GM18870 (cell line): ENCODE data around the gene BRK1.
"Not testable (repeated sequence)": the region's sequence is repeated elsewhere in the genome, so short reads cannot be mapped to it uniquely, and the experiment has no call there.

Experiments
- ATAC-seq: cut with Tn5 transposase; IDR thresholded peaks from one replicate; pipeline ENCODE4 v1.9.1; 2021; ENCODE audit warnings: moderate library complexity; ENCODE audit not compliant: unreplicated experiment

BRK1 gene

DNA sequence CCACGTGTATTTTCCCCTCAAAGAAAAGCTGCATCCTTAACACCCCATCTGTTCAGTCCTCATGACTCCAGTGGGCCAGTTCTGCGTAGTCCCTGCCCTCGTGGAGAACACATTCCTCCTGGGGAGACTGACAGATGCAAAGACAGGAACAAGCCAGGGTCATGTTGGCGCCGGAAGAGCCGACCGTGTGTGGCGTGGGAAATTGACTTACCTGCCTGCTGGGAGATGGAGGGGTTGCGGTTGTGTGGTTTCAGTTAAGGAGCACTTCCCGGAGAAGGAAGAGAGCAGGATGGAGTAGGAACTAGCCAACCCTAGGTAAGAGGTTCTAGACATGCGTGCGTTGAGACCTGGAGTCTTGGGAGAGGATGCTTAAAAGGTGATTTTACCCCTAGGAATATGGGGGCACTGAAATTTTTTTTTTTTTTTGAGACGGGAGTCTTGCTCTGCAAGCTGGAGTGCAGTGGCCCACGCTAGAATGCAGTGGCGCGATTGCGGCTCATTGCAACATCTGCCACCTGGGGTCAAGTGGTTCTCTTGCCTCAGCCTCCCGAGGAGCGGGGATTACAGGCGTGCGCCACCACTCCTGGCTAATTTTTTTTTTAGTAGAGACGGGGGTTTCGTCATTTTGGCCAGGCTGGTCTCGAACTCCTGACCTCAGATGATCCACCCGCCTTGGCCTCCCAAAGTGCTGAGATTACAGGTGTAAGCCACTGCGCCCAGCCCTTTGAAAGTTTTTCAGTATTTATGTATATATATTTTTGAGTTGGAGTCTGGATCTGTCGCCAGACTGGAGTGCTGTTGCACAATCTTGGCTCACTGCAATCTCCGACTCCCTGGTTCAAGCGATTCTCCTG, 27.5 kb downstream of the BRK1 start:
- ATAC-seq = no peak

DNA sequence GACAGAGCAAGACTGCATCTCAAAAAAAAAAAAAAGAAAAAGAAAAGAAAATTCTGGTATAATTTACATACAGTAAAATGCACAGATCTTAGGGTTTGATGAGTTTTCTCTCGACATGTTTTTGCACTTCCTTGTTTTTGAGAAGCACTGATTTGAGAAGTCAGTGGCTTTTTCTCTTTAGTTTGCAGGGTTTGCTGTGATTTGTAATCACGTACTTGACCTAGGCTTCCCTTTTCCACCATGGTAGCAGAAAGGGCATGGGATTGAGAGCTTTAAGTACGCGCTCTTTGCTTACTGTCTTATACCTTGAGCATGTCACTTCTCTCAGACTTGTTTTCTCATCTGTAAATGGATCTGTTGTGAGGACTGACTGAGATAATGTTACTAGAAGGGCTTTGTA, 30.2 kb downstream of the BRK1 start:
- no peak for ATAC-seq

DNA sequence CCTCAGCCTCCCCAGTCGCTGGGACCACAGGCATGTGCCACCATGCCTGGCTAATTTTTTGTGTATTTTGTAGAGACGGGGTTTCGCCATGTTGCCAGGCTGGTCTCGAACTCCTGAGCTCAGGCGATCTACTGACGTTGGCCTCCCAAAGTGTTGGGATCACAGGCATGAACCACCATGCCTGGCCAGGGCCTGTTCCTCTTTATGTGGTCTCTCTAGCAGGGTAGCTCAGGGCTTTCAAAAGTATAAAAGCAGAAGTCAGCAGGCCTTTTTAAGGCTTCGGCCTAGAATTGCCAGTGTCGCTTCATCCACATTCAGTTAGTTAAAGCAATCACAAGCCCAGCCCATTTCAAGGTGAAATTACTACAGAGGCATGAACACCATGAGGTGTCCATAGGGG, 33.8 kb downstream of the BRK1 start:
- ATAC-seq = no peak

DNA sequence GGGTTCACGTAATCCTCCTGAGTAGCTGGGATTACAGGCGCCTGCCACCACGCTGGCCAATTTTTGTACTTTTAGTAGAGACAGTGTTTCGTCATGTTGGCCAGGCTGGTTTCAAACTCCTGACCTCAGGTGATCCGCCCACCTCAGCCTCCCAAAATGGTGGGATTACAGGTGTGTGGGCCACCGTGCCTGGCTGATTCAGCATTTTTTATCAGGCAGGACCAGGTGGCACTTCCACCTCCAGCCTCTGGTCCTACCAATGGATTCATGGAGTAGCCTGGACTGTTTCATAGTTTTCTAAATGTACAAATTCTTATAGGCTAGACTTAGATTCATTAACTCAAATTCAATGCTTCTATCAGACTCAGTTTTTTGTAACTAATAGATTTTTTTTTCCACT, 35.5 kb downstream of the BRK1 start:
- no peak for ATAC-seq

DNA sequence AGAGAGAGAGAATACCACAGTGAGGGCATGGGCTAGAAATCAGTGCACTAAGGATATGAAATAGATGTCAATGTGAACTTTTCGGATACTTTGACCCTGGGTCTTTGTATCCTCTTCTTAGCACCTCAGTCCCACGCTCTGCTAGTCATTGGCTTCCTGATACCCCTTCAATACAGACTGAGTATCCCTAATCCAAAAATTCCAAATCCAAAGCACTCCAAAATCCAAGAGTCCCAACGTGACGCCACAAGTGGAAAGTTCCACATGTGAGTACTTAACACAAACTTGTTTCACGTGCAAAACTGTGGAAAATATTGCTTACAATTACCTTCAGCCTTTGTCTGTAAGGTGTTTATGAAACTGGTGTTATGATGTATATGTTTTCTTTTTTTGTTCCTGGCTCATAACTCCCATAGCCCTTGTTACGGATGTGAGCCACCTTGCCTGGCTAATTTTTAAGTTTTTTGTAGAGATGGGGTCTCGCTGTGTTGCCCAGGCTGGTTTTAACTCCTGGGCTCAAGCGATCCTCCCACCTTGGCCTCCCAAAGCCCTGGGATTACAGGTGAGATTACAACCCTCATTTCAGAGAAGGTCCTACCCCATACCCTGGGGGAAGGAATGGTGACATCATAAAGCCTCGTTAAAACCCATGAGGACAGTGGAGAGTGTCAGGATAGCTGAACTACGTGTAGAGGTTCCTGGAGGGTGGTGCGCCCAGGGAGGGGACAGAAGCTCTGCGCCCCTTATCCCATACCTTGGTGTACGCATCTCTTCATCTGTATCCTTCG, 39.1 kb downstream of the BRK1 start:
- ATAC-seq = no peak

DNA sequence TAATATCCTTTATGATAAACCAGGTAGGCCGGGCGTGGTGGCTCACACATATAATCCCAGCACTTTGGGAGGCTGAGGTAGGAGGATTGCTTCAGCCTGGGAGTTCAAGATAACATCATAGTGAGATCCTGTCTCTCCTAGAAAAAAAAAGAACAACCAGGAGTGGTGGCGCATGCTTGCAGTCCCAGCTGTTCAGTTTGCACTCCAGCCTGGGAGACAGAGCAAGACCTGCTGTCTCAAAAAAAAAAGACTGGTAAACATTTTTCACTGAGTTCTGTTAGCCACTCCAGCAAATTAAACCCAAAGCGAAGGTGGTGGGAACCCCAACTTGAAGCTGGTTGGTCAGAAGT, 39.6 kb downstream of the BRK1 start:
- no peak for ATAC-seq

DNA sequence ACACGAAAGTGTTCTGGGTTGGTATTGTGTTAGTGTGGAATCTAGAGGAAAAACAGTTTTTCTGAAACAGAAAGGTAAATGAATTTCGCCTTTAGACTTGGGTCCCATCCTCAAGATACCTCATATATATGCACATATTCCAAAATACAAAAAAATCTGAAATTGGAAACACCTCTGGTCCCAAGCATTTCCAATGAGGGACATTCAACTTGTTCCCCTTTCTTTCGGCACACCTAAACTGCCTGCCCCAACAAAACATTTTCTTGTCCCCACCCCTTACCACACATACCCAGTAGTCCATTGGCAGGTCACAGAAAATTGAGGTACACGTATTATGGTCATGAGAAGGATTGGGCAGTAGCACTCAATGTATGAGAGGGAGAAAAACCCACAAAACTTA, 40.2 kb downstream of the BRK1 start:
- no peak for ATAC-seq

DNA sequence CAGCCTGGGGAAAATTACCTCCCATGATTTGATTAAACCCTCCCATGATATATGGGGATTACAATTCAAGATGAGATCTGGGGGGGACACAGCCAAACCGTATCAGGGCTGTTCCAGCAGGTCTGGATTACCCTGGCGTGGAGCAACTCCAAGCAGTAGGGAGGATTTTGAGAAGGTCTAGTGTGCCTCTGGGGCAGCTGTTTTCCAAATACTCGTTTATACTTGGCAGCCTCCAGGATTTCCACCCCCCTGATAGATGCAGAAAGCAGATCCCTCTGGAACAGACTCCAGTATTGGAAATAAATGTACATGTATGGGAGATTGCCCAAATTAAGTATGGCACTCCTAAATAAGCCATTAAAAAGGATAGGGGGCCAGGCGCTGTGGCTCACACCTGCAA, 41.6 kb downstream of the BRK1 start:
- no peak for ATAC-seq

DNA sequence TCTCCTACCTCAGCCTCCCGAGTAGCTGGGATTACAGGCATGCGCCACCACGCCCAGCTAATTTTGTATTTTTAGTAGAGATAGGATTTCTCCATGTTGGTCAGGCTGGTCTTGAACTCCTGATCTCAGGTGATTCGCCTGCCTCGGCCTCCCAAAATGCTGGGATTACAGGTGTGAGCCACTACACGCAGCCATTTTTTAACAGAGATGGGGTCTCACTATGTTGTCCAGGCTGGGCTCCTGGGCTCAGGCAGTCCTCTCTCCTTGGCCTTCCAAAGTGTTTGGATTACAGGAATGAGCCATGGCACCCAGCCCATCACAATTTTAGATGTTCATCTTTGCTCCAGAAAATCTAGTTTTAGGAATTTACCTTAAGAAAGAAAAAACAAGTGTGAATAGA, 43.1 kb downstream of the BRK1 start:
- not testable (repeated sequence) for ATAC-seq

DNA sequence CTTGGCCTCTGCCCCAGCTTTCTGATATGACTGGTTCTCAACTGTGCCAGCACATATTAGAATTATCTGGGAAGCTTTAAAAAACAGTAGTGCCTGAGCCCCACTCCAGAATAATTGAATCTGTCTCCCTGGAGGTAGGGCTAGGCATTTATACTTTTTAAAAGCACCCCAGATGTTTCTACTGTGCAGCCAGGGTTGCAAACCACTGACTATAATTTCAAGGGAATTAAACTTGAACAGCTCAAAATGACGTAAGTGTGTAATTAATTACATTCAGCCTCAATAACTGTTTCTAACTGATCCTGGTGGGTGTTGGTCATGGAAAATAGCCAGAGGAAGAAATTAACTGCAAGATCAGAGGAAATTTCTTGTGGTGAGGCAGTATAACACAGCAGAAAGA, 44.9 kb downstream of the BRK1 start:
- no peak for ATAC-seq

DNA sequence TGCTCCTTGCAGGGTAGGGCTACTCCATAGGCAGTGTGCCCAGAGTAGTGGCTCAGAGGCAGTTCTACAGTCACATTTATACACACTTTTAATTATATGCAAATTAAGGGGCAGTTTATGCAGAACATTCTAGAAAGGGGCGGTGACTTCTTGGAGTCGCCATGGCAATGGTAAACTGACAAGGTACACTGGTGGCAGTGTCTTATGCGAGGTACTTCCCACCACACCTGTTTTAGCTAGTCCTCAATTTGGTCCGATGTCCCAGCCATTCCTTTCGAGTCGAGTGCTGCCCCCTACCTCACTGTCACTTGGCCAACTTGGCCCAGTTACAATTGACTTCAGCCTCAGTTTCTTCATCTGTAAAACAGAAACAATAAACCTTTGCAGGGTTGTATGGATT, 45.5 kb downstream of the BRK1 start:
- no peak for ATAC-seq

DNA sequence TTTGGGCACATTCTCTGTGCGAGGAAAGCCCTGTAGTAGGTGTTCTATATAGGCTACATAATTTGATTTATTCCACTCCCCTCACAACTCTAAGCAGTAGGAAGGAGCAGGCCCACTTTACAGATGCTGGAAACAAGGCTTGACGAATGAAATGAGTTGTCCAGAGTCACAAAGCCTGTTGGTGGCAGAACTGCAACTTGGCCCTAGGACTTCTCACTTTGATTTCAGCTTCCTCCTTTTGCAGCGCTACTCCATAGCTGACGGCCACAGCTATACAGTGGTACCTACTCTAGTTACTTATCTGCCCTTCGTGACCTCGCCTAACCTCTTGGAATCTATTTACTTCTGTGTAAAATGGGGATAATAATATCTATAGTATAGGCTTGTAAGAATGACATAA, 46.7 kb downstream of the BRK1 start:
- ATAC-seq = no peak

DNA sequence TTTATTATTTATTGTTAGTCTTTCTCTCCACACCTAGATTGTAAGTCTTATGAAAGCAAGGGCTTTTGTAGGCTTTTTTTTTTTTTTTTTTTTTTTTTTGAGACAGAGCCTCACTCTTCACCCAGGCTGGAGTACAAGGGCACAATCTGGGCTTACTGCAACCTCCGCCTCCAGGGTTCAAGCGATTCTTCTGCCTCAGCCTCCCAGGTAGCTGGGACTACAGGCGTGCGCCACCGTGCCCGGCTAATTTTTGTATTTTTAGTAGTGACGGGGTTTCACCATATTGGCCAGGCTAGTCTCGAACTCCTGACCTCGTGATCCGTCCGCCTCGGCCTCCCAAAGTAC, 48.7 kb downstream of the BRK1 start:
- ATAC-seq = not testable (repeated sequence)

DNA sequence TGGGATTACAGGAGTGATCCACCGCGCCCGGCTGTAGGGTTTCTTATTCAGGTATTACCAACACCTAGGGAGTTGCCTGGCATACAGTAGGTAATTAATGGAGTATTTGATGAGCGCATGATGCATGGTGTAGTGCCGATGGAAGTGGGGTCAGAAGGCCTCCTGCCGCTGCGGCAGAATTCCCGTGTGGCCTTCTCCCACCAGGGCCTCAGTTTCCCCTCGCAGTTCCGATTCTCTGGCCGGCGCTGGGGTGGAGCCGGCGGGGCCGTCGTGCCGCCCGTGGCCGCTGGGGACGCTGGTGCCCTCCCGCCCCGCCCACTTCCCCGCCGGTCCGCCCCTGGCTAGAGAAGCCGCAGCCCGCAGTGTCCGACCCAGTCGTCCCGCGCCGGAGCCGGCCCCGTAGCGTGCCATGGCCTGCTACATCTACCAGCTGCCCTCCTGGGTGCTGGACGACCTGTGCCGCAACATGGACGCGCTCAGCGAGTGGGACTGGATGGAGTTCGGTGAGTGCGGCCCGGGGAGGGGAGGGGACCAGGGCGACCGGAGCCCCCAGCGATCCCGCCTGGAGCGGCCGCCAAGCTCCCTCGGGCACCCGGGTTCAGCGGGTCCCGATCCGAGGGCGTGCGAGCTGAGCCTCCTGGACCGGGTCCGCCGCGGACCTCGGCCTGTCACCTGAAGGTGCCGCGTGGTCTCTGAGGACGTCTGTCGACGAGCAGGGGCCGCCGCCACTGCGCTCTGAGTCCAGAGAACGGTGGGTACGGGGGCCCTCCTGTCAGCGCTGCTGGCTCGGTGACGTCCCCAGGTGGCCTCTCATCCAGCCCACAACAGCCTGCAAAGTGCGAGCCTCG, 49.3 kb downstream of the BRK1 start, which contains the start of gene IRAK2:
TSS of gene IRAK2 (plus strand) at position 374 of the 848 bp plus-strand sequence. CDS start at position 410, 36 bp downstream.
- ATAC-seq = no peak

DNA sequence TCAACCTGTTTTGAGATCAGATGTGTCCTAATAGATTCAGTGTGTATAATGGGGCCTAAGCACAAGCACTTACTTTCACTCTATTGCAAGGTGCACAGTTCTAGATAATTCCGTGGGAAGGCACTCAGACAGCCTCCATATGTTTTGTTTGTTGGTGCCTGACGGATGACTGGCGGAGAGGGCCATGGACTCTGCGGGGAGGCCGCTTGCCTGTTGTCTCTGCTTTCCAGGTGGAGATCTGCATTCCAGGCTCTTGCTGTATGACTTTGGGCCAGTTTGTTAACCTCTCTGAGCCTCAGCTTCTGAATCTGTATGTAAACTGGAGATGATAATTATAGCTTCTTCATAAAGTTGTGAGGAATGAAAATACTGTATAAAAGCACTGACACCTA, 50.7 kb downstream of the BRK1 start:
- no peak for ATAC-seq

DNA sequence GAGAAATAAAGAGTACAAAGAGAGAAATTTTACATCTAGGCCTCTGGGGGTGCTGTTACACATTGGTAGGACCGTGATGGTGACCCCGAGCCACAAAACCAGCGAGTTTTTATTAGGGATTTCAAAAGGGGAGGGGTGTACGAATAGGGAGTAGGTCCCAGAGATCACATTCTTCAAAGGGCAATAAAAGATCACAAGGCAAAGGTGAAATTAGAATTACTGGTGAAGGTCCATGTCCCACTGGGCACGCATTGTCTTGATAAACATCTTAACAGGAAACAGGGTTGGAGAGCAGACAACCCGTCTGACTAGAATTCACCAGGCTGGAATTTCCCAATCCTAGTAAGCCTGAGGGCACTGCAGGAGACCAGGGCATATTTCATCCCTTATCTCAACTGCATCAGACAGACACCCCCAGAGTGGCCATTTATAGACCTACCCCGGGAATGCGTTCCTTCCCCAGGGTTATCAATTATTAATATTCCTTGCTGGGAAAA, 53.6 kb downstream of the BRK1 start:
- no peak for ATAC-seq

DNA sequence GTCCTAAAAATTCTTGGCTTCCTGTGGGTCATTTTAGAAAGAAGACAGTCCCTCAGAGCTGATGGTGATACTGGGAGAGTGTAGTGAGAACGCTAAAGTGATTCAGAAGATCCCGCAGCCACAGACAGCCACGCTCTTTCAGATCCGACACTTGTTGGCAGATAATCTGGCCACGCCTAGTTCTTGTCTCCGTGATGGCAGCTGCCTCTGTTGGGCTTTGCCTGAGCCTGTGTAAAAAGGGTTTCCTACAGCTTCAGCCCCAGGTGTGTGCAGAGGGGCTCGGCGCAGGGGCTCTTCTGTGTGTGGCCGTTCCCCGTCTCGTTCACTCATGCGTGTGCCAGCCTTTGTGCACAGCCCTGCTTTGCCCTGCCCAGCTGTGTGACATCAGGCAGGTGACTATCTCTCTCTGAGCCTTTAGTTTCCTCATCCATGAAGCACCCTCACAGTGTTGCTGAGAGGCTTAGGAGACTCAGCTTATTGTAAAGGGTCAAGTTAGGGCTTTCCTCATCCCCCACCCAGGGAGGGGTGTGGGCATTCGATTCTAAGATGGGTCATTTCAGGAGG, 55.5 kb downstream of the BRK1 start:
- ATAC-seq = no peak

DNA sequence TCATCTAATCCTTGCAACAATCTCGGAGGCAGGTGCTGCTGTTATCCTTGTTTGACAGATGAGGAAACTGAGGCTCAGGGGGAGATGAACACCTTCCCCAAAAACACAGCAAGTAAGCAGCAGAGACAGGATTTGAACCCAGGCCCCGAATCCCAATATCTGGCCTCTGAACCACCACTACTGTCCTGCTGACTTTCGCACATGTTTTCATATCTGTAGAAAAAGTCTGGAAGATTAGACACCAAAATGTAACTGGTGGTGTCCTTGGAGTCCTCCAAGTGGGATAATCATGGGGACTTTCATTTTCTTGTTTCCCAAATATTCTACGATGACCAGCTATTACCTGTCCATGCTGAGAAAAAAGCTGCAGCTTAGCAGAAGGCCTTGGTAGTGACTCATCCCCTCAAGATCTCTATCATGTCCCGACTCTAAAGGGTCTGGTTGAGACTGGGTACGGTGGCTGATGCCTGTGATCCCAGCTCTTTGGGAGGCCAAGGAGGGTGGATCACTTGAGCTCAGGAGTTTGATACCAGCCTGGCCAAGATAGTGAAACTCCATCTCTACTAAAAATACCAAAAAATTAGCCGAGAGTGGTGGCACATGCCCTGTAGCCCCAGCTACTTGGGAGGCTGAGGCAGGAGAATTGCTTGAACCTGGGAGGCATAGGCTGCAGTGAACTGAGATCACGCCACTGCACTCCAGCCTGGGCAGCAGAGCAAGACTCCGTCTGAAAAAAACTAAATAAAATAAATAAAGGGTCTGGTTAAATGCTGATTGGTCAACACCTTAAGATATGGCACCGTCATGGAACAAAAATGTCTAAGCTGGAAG, 57.8 kb downstream of the BRK1 start:
- ATAC-seq = no peak

DNA sequence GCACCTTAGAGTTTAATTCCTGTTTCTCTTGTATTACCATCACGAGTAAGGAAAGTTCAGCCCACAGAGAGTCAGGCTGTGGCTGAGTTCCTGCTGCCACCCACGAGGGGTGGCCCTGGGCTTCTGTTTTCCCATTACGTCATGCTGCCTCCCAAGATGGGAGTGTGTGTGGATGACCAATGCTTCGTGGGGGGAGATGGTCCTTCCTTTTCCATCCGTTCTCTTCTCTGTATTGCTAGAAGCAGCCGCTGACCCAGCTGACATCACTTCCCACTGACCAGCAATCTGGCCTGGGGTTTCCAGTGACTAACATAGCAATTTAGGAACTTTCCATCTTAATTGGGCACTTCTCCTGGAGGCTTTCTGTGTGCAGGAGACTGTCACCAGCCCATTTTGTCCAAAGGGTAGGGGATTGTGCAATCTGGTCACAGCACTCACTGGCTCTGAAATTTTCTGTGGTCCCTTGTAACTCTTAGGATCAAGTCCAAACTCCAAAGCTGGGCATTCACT, 58.5 kb downstream of the BRK1 start:
- no peak for ATAC-seq

DNA sequence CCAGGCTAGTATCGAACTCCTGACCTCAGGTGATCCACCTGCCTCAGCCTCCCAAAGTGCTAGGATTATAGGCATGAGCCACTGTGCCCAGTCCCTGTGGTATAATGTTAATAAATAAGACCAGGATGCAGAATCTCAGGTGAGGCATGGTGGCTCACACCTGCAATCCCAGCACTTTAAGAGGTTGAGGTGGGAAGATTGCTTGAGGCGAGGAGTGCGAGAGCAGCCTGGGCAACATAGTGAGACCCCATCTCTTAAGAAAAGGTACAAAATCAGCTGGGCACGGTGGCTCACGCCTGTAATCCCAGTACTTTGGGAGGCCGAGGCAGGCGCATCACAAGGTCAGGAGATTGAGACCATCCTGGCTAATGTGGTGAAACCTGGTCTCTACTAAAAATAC, 59.9 kb downstream of the BRK1 start:
- ATAC-seq = not testable (repeated sequence)
